PC-3 (cell line): ENCODE data around the gene AFF3. TPM values are rescaled to one million over a fixed set of nuclear protein-coding genes. Genes with fewer than 3 reads are reported as not detected.

Experiments
- ATAC-seq: fragments of 200-7000 bp; cut with Tn5 transposase; 2 replicates; pipeline ENCODE4 v1.9.1; 2020; ENCODE audit warnings: mild to moderate bottlenecking, moderate library complexity
- BruUV-seq: library from RNA; stranded (reverse); fragments of 400-500 nt; replicated peaks from 2 replicates; lab custom pipeline; 2021; lab: Mats Ljungman, UMichigan
- CTCF ChIA-PET: fragments of 300-600 bp; sonication (Branson Sonifier 250); formaldehyde crosslinking; loops from one replicate; lab custom pipeline; 2022; ENCODE audit warnings: antibody characterized with exemption; lab: Charles Lee
- POLR2A ChIA-PET: fragments of 300-600 bp; sonication (Branson Sonifier 250); formaldehyde crosslinking; loops from one replicate; lab custom pipeline; 2022; ENCODE audit warnings: antibody characterized with exemption; ENCODE audit not compliant: unreplicated experiment; lab: Charles Lee
- DNase-seq: peaks from one replicate; pipeline ENCODE4 v3.0.0-alpha.2; 2015
- H2AFZ ChIP-seq: fragments of 300-600 bp; sonication (generic); 2 replicates; pipeline ENCODE4 v1.6.0; 2016; ENCODE audit warnings: antibody characterized with exemption, low read length
- H3F3A ChIP-seq: fragments of 300-600 bp; sonication (generic); one replicate; pipeline ENCODE4 v1.6.0; 2017; ENCODE audit warnings: antibody characterized with exemption, low read length, control low read depth, mild to moderate bottlenecking; ENCODE audit not compliant: unreplicated experiment
- H3K27ac ChIP-seq: fragments of 300-600 bp; sonication (generic); 2 replicates; pipeline ENCODE4 v1.5.1; 2016; ENCODE audit warnings: mild to moderate bottlenecking, low read length
- H3K27me3 ChIP-seq: fragments of 300-600 bp; sonication (generic); 2 replicates; pipeline ENCODE4 v1.6.1; 2016; ENCODE audit warnings: low read length, mixed read lengths
- H3K36me3 ChIP-seq: fragments of 300-600 bp; sonication (generic); 2 replicates; pipeline ENCODE4 v1.6.1; 2016; ENCODE audit warnings: low read depth, mixed run types, low read length, mixed read lengths
- H3K4me1 ChIP-seq: fragments of 300-600 bp; sonication (generic); 2 replicates; pipeline ENCODE4 v1.5.1; 2016; ENCODE audit warnings: low read length; ENCODE audit not compliant: insufficient read depth
- H3K4me2 ChIP-seq: fragments of 300-600 bp; sonication (generic); 2 replicates; pipeline ENCODE4 v1.6.0; 2016; ENCODE audit warnings: low read length
- H3K4me3 ChIP-seq: fragments of 300-600 bp; sonication (generic); 2 replicates; pipeline ENCODE4 v1.5.1; 2016; ENCODE audit warnings: mild to moderate bottlenecking, low read length, mixed read lengths
- H3K79me2 ChIP-seq: fragments of 300-600 bp; sonication (generic); 2 replicates; pipeline ENCODE4 v1.6.1; 2017; ENCODE audit warnings: low read length, mixed read lengths
- H3K9ac ChIP-seq: fragments of 300-600 bp; sonication (generic); 2 replicates; pipeline ENCODE4 v1.6.0; 2016; ENCODE audit warnings: mild to moderate bottlenecking, low read length
- H3K9me2 ChIP-seq: fragments of 300-600 bp; sonication (generic); replicated peaks from 2 replicates; pipeline ENCODE4 v1.6.1; 2016; ENCODE audit warnings: mixed run types, low read length, mixed read lengths
- H3K9me3 ChIP-seq: fragments of 300-600 bp; sonication (generic); 2 replicates; pipeline ENCODE4 v1.6.1; 2016; ENCODE audit warnings: low read length, mixed read lengths
- H4K20me1 ChIP-seq: fragments of 300-600 bp; sonication (generic); 2 replicates; pipeline ENCODE4 v1.6.1; 2016; ENCODE audit warnings: low read length, mixed read lengths
- EZH2 ChIP-seq: fragments of 300-600 bp; sonication (generic); IDR thresholded peaks from one replicate; pipeline ENCODE4 v1.6.1; 2017; ENCODE audit warnings: antibody characterized with exemption, mild to moderate bottlenecking, low read length; ENCODE audit not compliant: unreplicated experiment
- EZH2phosphoT487 ChIP-seq: fragments of 300-600 bp; sonication (generic); IDR thresholded peaks from 2 replicates; pipeline ENCODE4 v1.6.1; 2018; ENCODE audit warnings: mild to moderate bottlenecking, antibody characterized with exemption, low read length, borderline replicate concordance
- intact Hi-C: fragments of 100-400 bp; cut with micrococcal nuclease; formaldehyde crosslinking; loops from 2 replicates; pipeline ENCODE4 v1.9.0; 2023
- total RNA-seq: library from RNA; depleted of rRNA; stranded (reverse); fragments of >200 nt; gene quantifications from 2 replicates; pipeline ENCODE4 v1.2.3, GENCODE V29; 2014
- TF ChIP-seq, protein P1 (sequence below): fragments of 300-600 bp; sonication (generic); conservative IDR thresholded peaks from 2 replicates; pipeline ENCODE4 v1.5.1; 2017; ENCODE audit warnings: antibody characterized with exemption, low read depth, mild to moderate bottlenecking, low read length

AFF3 gene
- total RNA-seq, 1 experiment from 2014 or later = 0.04 TPM

DNA sequence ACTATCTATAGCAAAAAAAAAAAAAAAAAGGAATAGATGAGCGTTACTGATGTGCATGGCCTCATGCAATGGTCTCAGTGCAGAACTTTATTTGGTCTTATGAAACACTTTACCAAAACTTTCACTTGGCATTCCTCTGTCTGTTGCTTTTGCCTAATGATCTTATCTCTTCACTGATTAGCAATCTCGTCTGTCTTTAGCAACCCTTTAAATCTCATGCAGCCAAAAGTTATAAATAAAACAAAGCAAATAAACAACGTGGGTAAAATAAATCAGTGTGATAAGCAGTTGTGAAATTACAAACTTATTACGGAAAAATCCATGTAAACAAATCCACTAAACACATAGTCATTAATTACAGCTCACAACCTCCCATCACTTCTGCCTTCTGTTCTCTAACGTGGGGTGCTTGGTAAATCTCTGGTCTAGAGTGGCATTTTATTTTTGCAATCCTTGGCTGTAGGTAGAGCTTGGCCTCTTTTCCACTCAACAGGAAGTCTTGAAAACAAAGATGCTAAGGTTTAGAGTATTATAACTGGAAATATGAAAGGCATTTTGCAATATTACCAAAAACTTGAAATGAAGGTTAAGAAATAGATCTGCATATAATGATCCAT is 288.0 kb downstream of the AFF3 start:
- H3K4me3 ChIP-seq = no peak overlapping the region
- H3K79me2 ChIP-seq = no peaks in the 10 kb centered on the region
- no peaks in the 10 kb centered on the region for H3K9me2 ChIP-seq
- ATAC-seq (no peak), DNase-seq (no peak)
- no peak overlapping the region for H3K4me2 ChIP-seq
- H2AFZ ChIP-seq = no peak overlapping the region
- no peaks in the 10 kb centered on the region for H4K20me1 ChIP-seq
- H3K27ac ChIP-seq = no peak overlapping the region
- H3K9me3 ChIP-seq = no peaks in the 10 kb centered on the region
- H3F3A ChIP-seq = no peaks in the 10 kb centered on the region
- ChIA-PET CTCF (no interaction called here), POLR2A (no interaction called here)
- no peak overlapping the region for H3K9ac ChIP-seq
- no peaks in the 10 kb centered on the region for H3K27me3 ChIP-seq
- H3K4me1 ChIP-seq = peaks cover 5% of the 10 kb centered on the region
- no peak for TF ChIP-seq EZH2
- no peak for TF ChIP-seq EZH2phosphoT487
- TF ChIP-seq, protein P1, sequence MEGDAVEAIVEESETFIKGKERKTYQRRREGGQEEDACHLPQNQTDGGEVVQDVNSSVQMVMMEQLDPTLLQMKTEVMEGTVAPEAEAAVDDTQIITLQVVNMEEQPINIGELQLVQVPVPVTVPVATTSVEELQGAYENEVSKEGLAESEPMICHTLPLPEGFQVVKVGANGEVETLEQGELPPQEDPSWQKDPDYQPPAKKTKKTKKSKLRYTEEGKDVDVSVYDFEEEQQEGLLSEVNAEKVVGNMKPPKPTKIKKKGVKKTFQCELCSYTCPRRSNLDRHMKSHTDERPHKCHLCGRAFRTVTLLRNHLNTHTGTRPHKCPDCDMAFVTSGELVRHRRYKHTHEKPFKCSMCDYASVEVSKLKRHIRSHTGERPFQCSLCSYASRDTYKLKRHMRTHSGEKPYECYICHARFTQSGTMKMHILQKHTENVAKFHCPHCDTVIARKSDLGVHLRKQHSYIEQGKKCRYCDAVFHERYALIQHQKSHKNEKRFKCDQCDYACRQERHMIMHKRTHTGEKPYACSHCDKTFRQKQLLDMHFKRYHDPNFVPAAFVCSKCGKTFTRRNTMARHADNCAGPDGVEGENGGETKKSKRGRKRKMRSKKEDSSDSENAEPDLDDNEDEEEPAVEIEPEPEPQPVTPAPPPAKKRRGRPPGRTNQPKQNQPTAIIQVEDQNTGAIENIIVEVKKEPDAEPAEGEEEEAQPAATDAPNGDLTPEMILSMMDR = no peak
- no TSS peak for BruUV-seq
- intact Hi-C loops = no loop called here
- no peaks in the 10 kb centered on the region for H3K36me3 ChIP-seq

- Histone ChIP-seq H3K4me1 (peaks cover 5% of the 10 kb centered on the region), H3K27ac (no peak overlapping the region)
Observed at GRCh38 chr2:99852956-99853355, 289.4 kb downstream of the AFF3 start.

More at GRCh38 chr2:99852956-99853355, 289.4 kb downstream of the AFF3 start:
- DNase-seq (no peak), ATAC-seq (no peak)
- no peak for TF ChIP-seq EZH2
- no peak for TF ChIP-seq EZH2phosphoT487
- TF ChIP-seq, protein P1 = no peak
- Histone ChIP-seq H3K9me3 (no peaks in the 10 kb centered on the region), H4K20me1 (no peaks in the 10 kb centered on the region), H3K4me3 (no peak overlapping the region), H3K36me3 (no peaks in the 10 kb centered on the region), H3K4me2 (no peak overlapping the region), H3K79me2 (no peaks in the 10 kb centered on the region), H3K27me3 (no peaks in the 10 kb centered on the region), H2AFZ (no peak overlapping the region), H3F3A (no peaks in the 10 kb centered on the region), H3K9ac (no peak overlapping the region), H3K9me2 (no peaks in the 10 kb centered on the region)
- POLR2A ChIA-PET = no interaction called here
- CTCF ChIA-PET = no interaction called here
- intact Hi-C loops = no loop called here
- no TSS peak for BruUV-seq
